ENCODE data around the gene DUSP28.

DNA sequence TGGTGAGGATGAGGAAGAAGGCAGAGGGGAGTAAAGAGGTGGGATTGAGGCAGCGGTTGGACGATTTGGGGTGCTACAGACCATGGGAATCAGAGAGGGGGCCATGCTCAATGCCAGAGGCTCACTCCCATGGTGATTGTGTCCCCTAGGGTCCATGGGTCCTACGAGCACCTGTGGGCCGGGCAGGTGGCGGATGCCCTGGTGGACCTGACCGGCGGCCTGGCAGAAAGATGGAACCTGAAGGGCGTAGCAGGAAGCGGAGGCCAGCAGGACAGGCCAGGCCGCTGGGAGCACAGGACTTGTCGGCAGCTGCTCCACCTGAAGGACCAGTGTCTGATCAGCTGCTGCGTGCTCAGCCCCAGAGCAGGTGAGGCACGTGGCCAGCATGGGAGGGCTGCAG lies 31.6 kb downstream of the DUSP28 start:
- TF ChIP-seq CTCF (IDR thresholded peaks at IDR 0.05; ENCODE audit: low read depth, low read length) (no peak), EZH2phosphoT487 (IDR thresholded peaks at IDR 0.05; ENCODE audit: low read depth) (no peak)

Data from OCI-LY3 (cell line).